GM12878 (cell line): ENCODE measurements around the gene TECR. TPM values are rescaled to one million over a fixed set of nuclear protein-coding genes. Genes with fewer than 3 reads are reported as not detected.
A peak's percentile ranks its signal among the peaks of the same experiment; 100 is the strongest.

Experiments used
- BCL11A ChIP-seq: IDR thresholded peaks from 2 replicates; pipeline ENCODE4 v1.6.1; 2011; ENCODE audit warnings: low read depth, low read length
- BCLAF1 ChIP-seq: fragments of 450-650 bp; IDR thresholded peaks from 2 replicates; pipeline ENCODE4 v1.6.1; 2017; ENCODE audit warnings: antibody characterized with exemption, mild to moderate bottlenecking, moderate library complexity
- CBX5 ChIP-seq: sonication (generic); IDR thresholded peaks from 2 replicates; pipeline ENCODE4 v1.6.1; 2016; ENCODE audit warnings: low read depth, moderate library complexity, mild to moderate bottlenecking, inconsistent platforms
- E2F8 ChIP-seq: fragments of 450-650 bp; IDR thresholded peaks from 2 replicates; pipeline ENCODE4 v1.6.1; 2018; ENCODE audit warnings: mild to moderate bottlenecking, low read depth, moderate library complexity; ENCODE audit not compliant: partially characterized antibody
- FOS ChIP-seq: IDR thresholded peaks from 3 replicates; pipeline ENCODE4 v1.6.1; 2011; ENCODE audit warnings: borderline replicate concordance; ENCODE audit not compliant: insufficient read length; ENCODE audit errors: extremely low read depth
- GABPA ChIP-seq: IDR thresholded peaks from 2 replicates; pipeline ENCODE4 v1.6.1; 2014; ENCODE audit warnings: antibody characterized with exemption, low read depth, mild to moderate bottlenecking, inconsistent platforms
- HDAC2 ChIP-seq: fragments of 200-600 bp; sonication (generic); IDR thresholded peaks from 2 replicates; pipeline ENCODE4 v1.6.1; 2017
- JUND ChIP-seq: IDR thresholded peaks from 2 replicates; pipeline ENCODE4 v1.6.1; 2012; ENCODE audit warnings: low read depth, mild to moderate bottlenecking, low read length, improper control_type of control experiment, moderate library complexity
- LARP7 ChIP-seq: fragments of 450-650 bp; IDR thresholded peaks from 2 replicates; pipeline ENCODE4 v1.6.1; 2017; ENCODE audit warnings: mild to moderate bottlenecking
- MEF2A ChIP-seq: IDR thresholded peaks from 2 replicates; pipeline ENCODE4 v1.6.1; 2011; ENCODE audit warnings: low read depth, mild to moderate bottlenecking, low read length, moderate library complexity; ENCODE audit not compliant: insufficient read depth
- NBN ChIP-seq: fragments of 450-650 bp; IDR thresholded peaks from 2 replicates; pipeline ENCODE4 v1.6.1; 2016
- PKNOX1 ChIP-seq: fragments of 450-650 bp; IDR thresholded peaks from 2 replicates; pipeline ENCODE4 v1.6.1; 2016; ENCODE audit warnings: mild to moderate bottlenecking
- PML ChIP-seq: IDR thresholded peaks from 2 replicates; pipeline ENCODE4 v1.6.1; 2012; ENCODE audit warnings: low read length, inconsistent platforms
- POLR2A ChIP-seq: IDR thresholded peaks from 2 replicates; pipeline ENCODE4 v1.6.1; 2011; ENCODE audit warnings: low read depth, mild to moderate bottlenecking, low read length
- RAD21 ChIP-seq: IDR thresholded peaks from 2 replicates; pipeline ENCODE4 v1.6.1; 2011; ENCODE audit warnings: mild to moderate bottlenecking, low read depth, low read length, moderate library complexity; ENCODE audit not compliant: insufficient read depth
- STAT1 ChIP-seq: fragments of 450-650 bp; conservative IDR thresholded peaks from 2 replicates; pipeline ENCODE4 v1.6.1; 2014; ENCODE audit warnings: antibody characterized with exemption, mild to moderate bottlenecking
- WRNIP1 ChIP-seq: IDR thresholded peaks from 2 replicates; pipeline ENCODE4 v1.6.1; 2011; ENCODE audit warnings: low read depth, low read length, improper control_type of control experiment, borderline replicate concordance
- ZBED1 ChIP-seq: IDR thresholded peaks from 2 replicates; pipeline ENCODE4 v1.6.1; 2016; ENCODE audit warnings: borderline replicate concordance
- ZZZ3 ChIP-seq: IDR thresholded peaks from 2 replicates; pipeline ENCODE4 v1.6.1; 2011; ENCODE audit warnings: low read depth; ENCODE audit not compliant: control insufficient read depth, insufficient read length
- polyA plus RNA-seq, 11 experiments: library from polyadenylated mRNA; depleted of rRNA in 4 of 11; unstranded in 6 of 11; stranded (reverse) in 5 of 11; fragments of >200 nt; fragmentation: Nextera tagmentation in 4 of 11; fragmentation: Illumina TruSeq in 1 of 11; extraction: Ambion mirVana in 4 of 11; extraction: Trizol in 1 of 11; gene quantifications; 1 replicate in 1 of 11; 2 replicates in 10 of 11; pipeline versions ENCODE4 v1.2.1 to v1.2.3, GENCODE V29; 2011 to 2016; ENCODE audit warnings: inconsistent platforms in 2 of 11, missing spikeins in 2 of 11, low read depth in 1 of 11
- total RNA-seq, 4 experiments: library from RNA; depleted of rRNA in 3 of 4; stranded (reverse); fragments of >200 nt in 3 of 4; fragmentation: Illumina TruSeq in 1 of 4; extraction: Trizol in 1 of 4; gene quantifications; 2 replicates each; pipeline versions ENCODE4 v1.2.1 to v1.2.3, GENCODE V29; 2013 to 2021
- TF ChIP-seq, protein P1 (sequence below): fragments of 450-650 bp; IDR thresholded peaks from 2 replicates; pipeline ENCODE4 v1.6.1; 2017; ENCODE audit warnings: mild to moderate bottlenecking, moderate library complexity

Gene TECR
- total and polyA plus RNA-seq, 10 of the 15 experiments (the other 5 are each of a cell fraction or from before 2014, with no cell fraction given) = 9.6 to 157 (median 64.2) TPM

DNA sequence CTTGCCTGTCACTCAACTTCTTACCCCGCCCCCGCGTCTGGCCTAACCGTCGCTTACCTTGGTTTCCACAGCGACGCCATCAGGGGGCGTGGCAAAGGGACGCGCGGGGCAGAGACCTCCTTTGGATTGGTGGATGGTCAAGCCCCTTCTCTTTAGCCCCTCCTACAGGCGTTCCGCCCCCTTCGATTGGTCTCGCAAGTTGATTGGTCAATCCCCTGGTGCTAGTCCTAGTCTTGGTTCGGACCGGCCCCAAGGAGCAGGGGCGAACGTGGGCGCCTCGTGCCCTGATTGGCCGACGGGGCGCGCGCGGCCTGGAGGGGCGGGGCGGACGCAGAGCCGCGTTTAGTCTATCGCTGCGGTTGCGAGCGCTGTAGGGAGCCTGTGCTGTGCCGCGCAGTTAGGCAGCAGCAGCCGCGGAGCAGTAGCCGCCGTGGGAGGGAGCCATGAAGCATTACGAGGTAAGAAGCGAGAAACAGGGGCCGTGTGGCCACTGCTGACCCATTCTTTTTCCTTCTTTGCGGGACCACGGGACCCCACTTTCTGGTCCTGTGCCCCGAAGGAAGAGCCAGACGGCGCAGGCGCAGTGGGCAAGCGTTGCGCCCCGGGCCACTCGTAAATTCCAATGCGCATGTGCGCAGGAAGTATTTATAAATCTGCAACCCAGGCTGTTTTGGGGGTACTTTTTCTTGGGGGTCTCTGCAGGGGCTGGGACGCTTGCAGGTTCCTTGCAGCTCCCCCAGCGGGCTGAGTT is at the start of gene TECR (continued):
- TF ChIP-seq ZBED1 (no peak), PML (peak; percentile 96), STAT1 (peak; percentile 79; the same call in 1 of the 2 replicates), BCL11A (no peak), PKNOX1 (peak; percentile 99), LARP7 (peak; percentile 86; the same call in 1 of the 2 replicates), CBX5 (no peak), MEF2A (no peak), ZZZ3 (no peak), E2F8 (no peak), NBN (peak; percentile 93), POLR2A (peak; percentile 99), GABPA (no peak), BCLAF1 (no peak), WRNIP1 (no peak), FOS (peak; percentile 19), RAD21 (no peak), JUND (no peak), HDAC2 (no peak)
- TF ChIP-seq, protein P1, sequence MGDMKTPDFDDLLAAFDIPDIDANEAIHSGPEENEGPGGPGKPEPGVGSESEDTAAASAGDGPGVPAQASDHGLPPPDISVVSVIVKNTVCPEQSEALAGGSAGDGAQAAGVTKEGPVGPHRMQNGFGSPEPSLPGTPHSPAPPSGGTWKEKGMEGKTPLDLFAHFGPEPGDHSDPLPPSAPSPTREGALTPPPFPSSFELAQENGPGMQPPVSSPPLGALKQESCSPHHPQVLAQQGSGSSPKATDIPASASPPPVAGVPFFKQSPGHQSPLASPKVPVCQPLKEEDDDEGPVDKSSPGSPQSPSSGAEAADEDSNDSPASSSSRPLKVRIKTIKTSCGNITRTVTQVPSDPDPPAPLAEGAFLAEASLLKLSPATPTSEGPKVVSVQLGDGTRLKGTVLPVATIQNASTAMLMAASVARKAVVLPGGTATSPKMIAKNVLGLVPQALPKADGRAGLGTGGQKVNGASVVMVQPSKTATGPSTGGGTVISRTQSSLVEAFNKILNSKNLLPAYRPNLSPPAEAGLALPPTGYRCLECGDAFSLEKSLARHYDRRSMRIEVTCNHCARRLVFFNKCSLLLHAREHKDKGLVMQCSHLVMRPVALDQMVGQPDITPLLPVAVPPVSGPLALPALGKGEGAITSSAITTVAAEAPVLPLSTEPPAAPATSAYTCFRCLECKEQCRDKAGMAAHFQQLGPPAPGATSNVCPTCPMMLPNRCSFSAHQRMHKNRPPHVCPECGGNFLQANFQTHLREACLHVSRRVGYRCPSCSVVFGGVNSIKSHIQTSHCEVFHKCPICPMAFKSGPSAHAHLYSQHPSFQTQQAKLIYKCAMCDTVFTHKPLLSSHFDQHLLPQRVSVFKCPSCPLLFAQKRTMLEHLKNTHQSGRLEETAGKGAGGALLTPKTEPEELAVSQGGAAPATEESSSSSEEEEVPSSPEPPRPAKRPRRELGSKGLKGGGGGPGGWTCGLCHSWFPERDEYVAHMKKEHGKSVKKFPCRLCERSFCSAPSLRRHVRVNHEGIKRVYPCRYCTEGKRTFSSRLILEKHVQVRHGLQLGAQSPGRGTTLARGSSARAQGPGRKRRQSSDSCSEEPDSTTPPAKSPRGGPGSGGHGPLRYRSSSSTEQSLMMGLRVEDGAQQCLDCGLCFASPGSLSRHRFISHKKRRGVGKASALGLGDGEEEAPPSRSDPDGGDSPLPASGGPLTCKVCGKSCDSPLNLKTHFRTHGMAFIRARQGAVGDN = peak; percentile 69
